Kidney epithelial cell (primary cell): Measurements from ENCODE around the gene ZFP3. TPM values are rescaled to one million over a fixed set of nuclear protein-coding genes. Genes with fewer than 3 reads are reported as not detected.
"Not testable (repeated sequence)": the region's sequence is repeated elsewhere in the genome, so short reads cannot be mapped to it uniquely, and the experiment has no call there.

Experiments used
- DNase-seq: peaks from one replicate; pipeline ENCODE4 v3.0.0-alpha.2; 2010; ENCODE audit warnings: low read depth
- H3K27me3 ChIP-seq: 2 replicates; pipeline ENCODE4 v1.6.0; 2011; ENCODE audit warnings: low read length; ENCODE audit not compliant: control insufficient read depth, insufficient read depth
- H3K36me3 ChIP-seq: 2 replicates; pipeline ENCODE4 v1.5.1; 2011; ENCODE audit warnings: low read length; ENCODE audit not compliant: control insufficient read depth, insufficient read depth
- H3K4me3 ChIP-seq: 2 replicates; pipeline ENCODE4 v1.5.1; 2011; ENCODE audit warnings: low read depth, mild to moderate bottlenecking, control low read depth, low read length
- CTCF ChIP-seq: IDR thresholded peaks from 2 replicates; pipeline ENCODE4 v1.5.1; 2011; ENCODE audit warnings: mild to moderate bottlenecking, moderate library complexity, low read length, control low read depth, inconsistent platforms; ENCODE audit not compliant: insufficient read depth, poor library complexity, severe bottlenecking
- total RNA-seq: library from RNA; depleted of rRNA; stranded (reverse); fragments of >200 nt; gene quantifications from 2 replicates; pipeline ENCODE4 v1.2.3, GENCODE V29; 2015

Gene ZFP3
- total RNA-seq, 1 donor from 2014 or later: 4.8 TPM

GRCh38 chr17:5115673-5116651 lies 37.7 kb downstream of the ZFP3 start, which contains the start of gene USP6:
USP6 (plus strand) TSS chr17:5116032; CDS start chr17:5130368, 14,336 bp downstream.
- no peak for TF ChIP-seq CTCF
- Histone ChIP-seq H3K4me3 (no peak within 1 kb of the TSS), H3K27me3 (peaks cover 31% of the 10 kb centered on the region), H3K36me3 (no peaks in the 10 kb centered on the region)
- no peak for DNase-seq

GRCh38 chr17:5118219-5118618 lies 40.0 kb downstream of the ZFP3 start:
- no peak for DNase-seq
- TF ChIP-seq CTCF: no peak
- H3K27me3 ChIP-seq: peaks cover 46% of the 10 kb centered on the region

GRCh38 chr17:5120036-5120435 lies 41.8 kb downstream of the ZFP3 start:
- Histone ChIP-seq H3K4me3 (no peak overlapping the region), H3K27me3 (peaks cover 56% of the 10 kb centered on the region), H3K36me3 (no peaks in the 10 kb centered on the region)
- no peak for DNase-seq
- TF ChIP-seq CTCF: no peak

More at GRCh38 chr17:5118219-5118618, 40.0 kb downstream of the ZFP3 start:
- Histone ChIP-seq H3K4me3 (no peak overlapping the region), H3K36me3 (no peaks in the 10 kb centered on the region)

GRCh38 chr17:5120436-5121185 lies 42.3 kb downstream of the ZFP3 start:
- H3K4me3 ChIP-seq, H3K36me3 ChIP-seq, DNase-seq: not testable (repeated sequence)
- peaks cover 50% of the 10 kb centered on the region for H3K27me3 ChIP-seq

- TF ChIP-seq CTCF: no peak
- Histone ChIP-seq H3K4me3 (no peak overlapping the region), H3K27me3 (peaks cover 43% of the 10 kb centered on the region), H3K36me3 (no peaks in the 10 kb centered on the region)
- DNase-seq: no peak
Observed at GRCh38 chr17:5121186-5121841, 43.0 kb downstream of the ZFP3 start.

GRCh38 chr17:5122056-5122455 lies 43.8 kb downstream of the ZFP3 start:
- H3K4me3 ChIP-seq, H3K36me3 ChIP-seq, DNase-seq: not testable (repeated sequence)
- H3K27me3 ChIP-seq: peaks cover 37% of the 10 kb centered on the region
